Stimulated activated CD4-positive, alpha-beta T cell treated with anti-CD3 and anti-CD28 coated beads, Interleukin-2, amount 100 ng/mL, for 4 hours (primary cell): ENCODE results near the gene FTHL17.

Experiments
- DNase-seq: peaks from one replicate; pipeline ENCODE4 v3.0.0-alpha.2; 2020; ENCODE audit warnings: low read depth

Gene FTHL17

DNA sequence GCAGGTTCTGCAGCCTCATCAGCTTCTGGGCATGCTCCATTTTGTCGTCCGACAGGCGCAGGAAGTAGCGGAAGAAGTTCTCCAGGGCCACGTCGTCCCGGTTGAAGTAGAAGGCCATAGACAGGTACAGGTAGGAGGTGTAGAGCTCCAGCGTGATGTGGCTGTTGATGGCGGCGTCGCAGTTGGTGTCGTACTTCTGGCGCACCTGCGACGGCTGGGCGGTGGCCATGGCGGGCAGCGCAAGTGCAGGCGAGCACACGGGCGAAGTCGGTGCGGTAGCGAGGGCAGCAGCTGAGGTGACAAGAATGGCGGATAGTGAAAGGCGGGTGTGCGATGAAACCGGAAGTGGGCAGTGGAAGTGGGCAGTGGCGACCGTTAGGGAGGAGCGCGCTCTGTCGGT lies at the start of gene FTHL17:
FTHL17 (minus strand) TSS at position 317 of the 400 bp plus-strand sequence; CDS start at position 229, 88 bp downstream.
- no peak for DNase-seq

GRCh38 chrX:31117266-31117665 lies 45.4 kb upstream of the FTHL17 start:
- no peak for DNase-seq

DNA sequence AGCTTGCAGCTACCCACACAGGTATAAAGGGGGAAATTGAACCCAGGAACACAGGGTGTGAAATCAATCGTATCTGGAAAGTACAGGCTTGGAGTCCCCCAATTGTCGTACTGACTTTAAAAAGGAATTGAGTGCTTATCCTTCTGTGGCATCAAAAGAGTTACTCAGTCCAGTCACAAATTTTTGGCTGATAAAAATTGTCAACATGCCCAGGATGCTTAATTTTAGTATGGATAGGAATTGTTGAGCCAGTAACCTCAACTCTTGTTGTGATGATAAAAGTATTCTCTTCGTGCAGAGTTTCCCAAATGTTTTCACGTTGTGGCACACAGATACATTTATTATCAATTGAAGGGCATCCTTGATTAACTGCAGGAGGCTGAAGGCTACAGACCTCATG lies 43.6 kb upstream of the FTHL17 start:
- DNase-seq: no peak

GRCh38 chrX:31114858-31115257 lies 43.0 kb upstream of the FTHL17 start:
- DNase-seq: no peak

DNA sequence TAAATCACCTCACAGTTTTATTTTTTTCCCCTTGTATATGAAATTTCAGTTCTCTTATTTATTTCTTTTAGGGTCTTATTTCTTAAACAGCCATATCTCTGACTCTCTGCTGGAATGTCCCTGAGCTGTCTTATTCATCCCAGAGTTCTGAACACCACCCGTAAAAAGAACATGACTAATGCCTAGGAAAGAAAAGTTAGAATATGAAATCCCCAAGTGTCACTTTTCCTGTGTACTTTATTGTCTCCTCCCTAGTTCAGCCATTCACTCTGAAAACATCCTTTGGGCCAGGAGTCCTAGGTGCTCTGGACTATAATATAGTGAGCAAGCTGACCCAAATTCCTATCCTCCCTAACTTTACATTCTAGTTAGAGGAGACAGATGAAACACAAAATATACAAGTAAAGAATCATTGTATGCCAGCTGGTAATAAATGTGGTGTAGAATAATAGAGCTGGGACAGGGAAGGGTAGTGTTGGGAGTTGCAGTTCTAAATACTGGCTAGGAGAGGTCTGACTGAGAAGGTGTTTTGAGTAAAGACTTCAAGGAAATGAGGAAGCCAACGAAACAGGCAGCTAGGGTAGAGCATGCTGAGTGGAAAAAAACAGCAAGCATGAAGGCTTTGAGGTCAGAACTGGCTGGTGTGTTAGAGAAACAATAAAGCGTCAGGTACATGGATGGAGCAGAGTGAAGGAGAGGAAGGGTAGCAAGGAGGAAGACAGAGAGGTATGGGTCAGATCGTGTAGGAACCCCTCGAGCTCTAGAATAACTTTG lies 40.6 kb upstream of the FTHL17 start:
- DNase-seq: no peak

DNA sequence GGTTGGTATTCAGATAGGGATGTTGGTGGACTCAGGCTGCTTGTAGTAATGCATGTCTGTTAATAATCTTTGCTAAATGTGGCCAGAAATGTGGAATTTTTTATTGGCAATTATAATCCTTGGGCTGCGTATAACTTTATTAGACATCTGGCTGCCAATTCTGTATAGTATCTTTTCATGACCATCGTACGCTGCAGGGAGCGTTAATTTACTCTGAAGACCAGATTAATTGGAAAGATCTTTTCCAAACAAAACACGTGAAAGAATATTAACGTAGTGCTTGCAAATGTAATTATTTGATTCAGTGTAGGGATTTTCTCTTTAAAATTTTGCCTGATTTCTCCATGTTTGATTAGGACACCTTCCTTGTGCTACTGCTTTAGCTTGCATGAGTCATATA lies 38.8 kb upstream of the FTHL17 start:
- DNase-seq: no peak

GRCh38 chrX:31099536-31100090 lies 27.8 kb upstream of the FTHL17 start:
- DNase-seq: no peak

GRCh38 chrX:31098079-31098478 lies 26.2 kb upstream of the FTHL17 start:
- no peak for DNase-seq

DNA sequence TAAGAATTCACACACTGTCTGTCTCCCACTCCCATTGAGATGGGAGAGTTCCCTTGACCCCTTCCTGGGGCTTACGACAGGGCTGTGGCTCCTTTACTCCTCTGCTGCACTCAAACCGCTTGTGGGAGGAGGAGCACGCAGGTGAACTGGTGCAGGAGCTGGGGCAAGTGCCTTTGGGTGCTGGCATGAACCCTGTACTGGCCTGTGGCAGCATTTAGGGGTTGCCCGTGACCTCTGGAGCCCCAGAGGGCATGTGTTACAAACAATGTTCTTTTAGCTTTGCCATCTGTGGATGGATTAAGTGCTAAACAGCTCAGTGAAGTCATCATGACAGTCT lies 21.8 kb upstream of the FTHL17 start:
- DNase-seq: no peak

DNA sequence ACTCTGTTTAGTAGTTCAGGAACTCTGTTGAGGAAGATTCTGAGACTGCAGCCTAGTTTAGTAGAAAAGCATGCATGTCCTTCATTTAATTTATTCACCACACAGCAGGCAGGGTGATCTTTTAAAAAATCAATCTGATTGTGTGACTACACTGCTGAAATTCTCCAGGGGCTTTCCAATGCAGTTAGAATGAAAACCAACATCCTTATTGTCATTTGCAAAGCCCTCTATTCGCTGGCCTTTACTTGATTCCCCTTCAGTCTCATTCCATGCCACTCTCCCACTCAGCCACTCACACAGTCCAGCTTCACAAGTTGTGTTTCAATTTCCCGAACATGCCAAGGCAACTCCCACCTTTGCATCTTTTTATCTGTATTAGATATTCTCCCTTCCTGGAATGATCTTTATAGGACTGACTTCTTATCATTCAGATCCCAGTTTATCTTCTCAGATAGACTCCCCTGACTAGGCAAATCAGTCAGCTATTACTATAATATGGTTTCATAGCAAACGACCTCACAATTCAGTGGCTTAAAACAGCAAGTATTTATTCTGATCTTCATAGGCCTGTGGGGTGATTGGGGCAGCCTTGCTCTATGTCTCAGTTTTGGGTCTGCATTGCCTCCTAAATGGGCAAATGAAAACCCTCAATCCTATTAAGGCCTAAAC lies 21.3 kb upstream of the FTHL17 start:
- no peak for DNase-seq

DNA sequence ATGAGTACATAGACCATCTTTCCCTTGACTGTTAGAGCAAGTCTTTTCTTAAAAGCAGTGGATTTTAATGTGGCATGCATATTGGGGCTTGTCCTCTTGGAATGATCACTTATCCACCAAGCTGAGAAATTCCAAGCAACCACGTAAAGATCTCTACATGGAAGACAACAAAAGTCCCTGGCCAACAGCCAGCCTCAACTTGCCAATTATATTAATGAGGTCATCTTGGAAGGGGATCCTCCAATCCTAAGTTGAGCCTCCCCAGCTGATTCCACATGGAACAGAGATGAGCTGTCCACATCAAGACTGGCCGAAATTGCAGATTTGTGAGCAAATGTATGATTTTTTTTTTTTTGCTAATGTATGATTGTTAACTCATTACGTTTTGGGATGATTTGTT lies 20.6 kb upstream of the FTHL17 start:
- DNase-seq: no peak

- no peak for DNase-seq
Observed at GRCh38 chrX:31091819-31092218, 20.0 kb upstream of the FTHL17 start.

DNA sequence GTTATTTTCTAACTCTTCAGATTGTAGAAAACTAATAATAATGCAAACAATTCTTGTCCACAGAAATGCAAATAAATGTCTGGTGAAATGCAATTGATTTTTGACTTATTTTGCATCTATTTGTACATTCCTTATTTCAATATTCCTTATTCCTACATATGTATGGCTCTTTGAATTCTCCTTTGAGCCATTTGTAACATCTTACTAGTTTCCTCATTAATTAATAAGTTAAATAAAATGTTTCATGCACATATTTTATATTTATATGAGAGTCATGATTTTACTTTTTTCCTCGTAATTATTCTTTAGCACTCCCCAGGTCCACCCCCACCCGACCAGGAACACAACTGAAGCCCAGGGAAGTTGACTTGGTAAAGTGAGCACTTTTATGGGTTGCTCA lies 2.7 kb upstream of the FTHL17 start:
- no peak for DNase-seq

DNA sequence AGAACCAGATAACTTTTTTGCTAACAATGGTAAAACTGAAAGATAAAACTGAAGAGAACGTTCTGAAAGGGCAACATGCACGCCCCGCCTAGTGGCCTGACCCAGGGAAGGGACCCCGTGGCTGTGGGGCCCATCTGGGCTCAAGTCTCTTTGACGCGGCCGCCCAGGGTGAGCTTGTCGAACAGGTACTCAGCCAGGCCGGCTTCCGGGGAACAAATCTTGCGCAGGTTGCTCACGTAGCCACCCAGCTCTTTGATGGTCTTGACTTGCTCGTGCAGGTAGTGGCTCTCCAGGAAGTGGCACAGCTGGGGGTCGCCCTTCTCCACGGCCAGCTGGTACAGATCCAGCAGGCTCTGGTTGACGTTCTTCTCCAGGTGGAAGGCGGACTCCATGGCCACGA lies 579 bp downstream of the FTHL17 start:
- DNase-seq: no peak

GRCh38 chrX:31070057-31070468 lies 1.8 kb downstream of the FTHL17 start:
- DNase-seq: no peak

GRCh38 chrX:31063114-31063513 lies 8.7 kb downstream of the FTHL17 start:
- no peak for DNase-seq

GRCh38 chrX:31061091-31061490 lies 10.8 kb downstream of the FTHL17 start:
- DNase-seq: no peak

GRCh38 chrX:31060016-31060415 lies 11.8 kb downstream of the FTHL17 start:
- no peak for DNase-seq

- no peak for DNase-seq
Observed at GRCh38 chrX:31058284-31058683, 13.6 kb downstream of the FTHL17 start.

DNA sequence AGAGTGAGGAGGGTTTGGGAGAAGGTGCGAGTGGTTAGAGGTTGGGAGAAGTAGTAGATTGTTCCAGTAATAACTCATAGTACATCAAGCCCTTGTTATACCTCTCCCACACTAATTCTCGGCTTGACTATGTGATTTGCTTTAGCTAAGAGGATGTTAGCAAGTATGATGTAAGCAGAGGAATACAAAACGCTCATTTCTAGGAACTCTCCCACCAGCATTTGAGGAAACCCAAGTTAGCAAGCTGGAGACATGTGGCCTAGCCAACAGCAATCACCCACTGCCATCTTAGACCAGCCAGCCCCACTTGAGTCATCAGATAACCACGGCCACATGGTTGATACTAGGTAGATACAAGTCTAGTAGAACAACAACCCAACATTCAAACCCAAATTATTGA lies 14.2 kb downstream of the FTHL17 start:
- DNase-seq: no peak

GRCh38 chrX:31057291-31057690 lies 14.6 kb downstream of the FTHL17 start:
- DNase-seq: no peak

GRCh38 chrX:31053621-31054020 lies 18.2 kb downstream of the FTHL17 start:
- no peak for DNase-seq

DNA sequence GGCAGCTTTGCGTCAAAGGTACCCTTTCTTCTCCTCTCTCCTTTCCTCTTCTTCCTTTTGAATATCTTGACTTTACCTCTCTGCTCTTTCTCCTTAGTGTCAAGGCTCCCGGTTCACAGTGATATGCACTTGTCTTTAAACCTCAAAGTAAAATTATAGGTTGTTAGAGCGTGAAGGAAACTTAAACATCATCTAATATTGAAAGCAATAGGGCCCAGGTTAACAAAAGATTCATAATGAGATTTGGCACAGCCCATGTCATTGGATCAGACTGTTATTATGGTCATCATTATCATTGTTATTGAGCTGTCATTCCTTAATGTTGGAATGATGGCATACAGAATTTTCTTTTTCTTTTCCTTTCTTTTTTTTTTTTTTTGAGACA lies 32.5 kb downstream of the FTHL17 start:
- DNase-seq: no peak
